ENCODE data around the gene CDK16.

The CDK16 gene

DNA sequence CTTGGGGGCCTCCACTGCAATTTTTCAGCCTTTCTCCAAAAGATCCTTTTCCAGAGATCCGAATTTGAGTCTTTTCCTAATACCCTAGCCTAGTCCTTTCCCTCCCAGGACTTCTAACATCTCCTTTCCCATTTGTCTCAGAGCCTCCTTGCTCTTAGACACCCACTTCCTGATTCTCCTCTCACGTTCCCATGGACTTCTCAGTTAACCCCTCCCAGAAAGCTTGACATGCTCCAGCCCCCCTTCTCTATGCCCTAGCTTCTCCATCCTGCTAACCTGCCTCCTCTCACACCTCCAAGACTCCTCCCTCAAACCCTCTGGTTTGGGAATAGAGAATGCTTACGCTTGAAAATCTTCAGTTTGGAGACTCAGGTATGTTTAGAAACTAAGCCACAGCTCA, 22.4 kb upstream of the CDK16 start:
- Histone ChIP-seq H3K4me1 (ENCODE audit: control insufficient read depth, insufficient read depth, low read length) (peaks cover 2% of the 10 kb centered on the region; the same call in 1 of the 2 replicates), H3K36me3 (ENCODE audit: control insufficient read depth, insufficient read depth, low read length) (peaks cover 29% of the 10 kb centered on the region), H3K27me3 (ENCODE audit: control insufficient read depth, insufficient read depth, low read length) (no peaks in the 10 kb centered on the region), H3K9me3 (ENCODE audit: control insufficient read depth, insufficient read depth, low read length) (no peaks in the 10 kb centered on the region), H3K27ac (ENCODE audit: low read length) (no peak overlapping the region), H3K4me3 (ENCODE audit: low read length) (no peak overlapping the region)
- DNase-seq (ENCODE audit: low read depth, low spot score): no peak
- no CpG with 5 or more reads among the region's 3 CpGs for whole genome bisulfite sequencing (ENCODE audit: insufficient coverage, insufficient read length)

DNA sequence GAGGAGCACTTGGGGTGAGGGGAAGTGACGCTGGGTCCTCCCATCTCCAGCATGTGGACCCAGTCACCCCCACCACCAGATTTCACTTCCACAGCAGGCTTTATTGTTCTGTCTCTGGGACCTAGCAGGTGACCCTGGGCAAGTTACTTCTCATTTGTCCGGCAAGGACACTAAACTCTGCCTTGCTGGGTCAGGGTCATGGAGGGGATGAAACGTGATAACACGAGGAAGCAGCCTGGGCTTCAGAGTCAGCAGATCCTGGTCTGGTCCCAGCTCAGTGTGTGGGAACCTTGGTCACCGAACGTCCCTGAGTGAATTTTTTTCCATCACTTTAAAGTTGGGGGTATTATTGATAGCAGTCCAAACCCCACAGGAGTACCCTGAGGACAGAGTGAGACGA, 21.0 kb upstream of the CDK16 start:
- H3K4me1 ChIP-seq (ENCODE audit: control insufficient read depth, insufficient read depth, low read length): peaks cover 2% of the 10 kb centered on the region; the same call in 1 of the 2 replicates
- no CpG with 5 or more reads among the region's 7 CpGs for WGBS (ENCODE audit: insufficient coverage, insufficient read length)
- H3K4me3 ChIP-seq (ENCODE audit: low read length): no peak overlapping the region
- no peak for DNase-seq (ENCODE audit: low read depth, low spot score)
- no peaks in the 10 kb centered on the region for H3K27me3 ChIP-seq (ENCODE audit: control insufficient read depth, insufficient read depth, low read length)
- H3K36me3 ChIP-seq (ENCODE audit: control insufficient read depth, insufficient read depth, low read length): peaks cover 42% of the 10 kb centered on the region
- no peaks in the 10 kb centered on the region for H3K9me3 ChIP-seq (ENCODE audit: control insufficient read depth, insufficient read depth, low read length)
- H3K27ac ChIP-seq (ENCODE audit: low read length): no peak overlapping the region

DNA sequence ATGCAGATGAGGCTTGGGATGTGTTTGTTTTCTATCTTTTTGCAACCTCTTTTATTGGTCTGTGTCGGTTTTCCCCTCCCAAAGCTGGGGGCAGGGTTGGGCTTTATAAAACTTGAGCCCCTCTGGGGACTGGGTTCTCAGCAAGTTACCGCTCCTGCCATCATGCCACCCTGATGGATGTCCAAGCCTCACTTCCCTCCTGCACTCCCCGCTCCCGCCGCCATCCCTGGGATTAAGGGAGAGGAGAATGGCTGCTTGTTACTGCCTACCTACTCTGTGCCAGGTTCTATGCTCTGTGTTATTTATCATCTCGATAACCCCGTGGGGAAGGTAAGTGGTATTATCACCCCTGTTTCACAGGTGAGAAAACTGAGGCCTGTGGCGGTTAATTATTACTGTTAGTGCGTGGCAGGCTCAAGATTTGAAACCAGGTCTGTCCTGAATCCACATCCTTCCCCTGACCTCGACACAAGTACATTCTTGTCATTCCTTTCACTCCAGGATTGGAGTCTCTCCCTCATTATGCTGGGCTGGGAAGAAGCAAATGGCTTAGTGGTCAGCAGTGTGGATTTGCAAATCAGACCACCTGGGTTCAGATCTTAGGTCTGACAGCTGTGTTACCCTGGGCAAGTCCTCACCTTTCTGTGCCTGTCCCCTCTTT, 20.3 kb upstream of the CDK16 start:
- Histone ChIP-seq H3K27ac (ENCODE audit: low read length) (no peak overlapping the region), H3K4me3 (ENCODE audit: low read length) (no peak overlapping the region), H3K9me3 (ENCODE audit: control insufficient read depth, insufficient read depth, low read length) (no peaks in the 10 kb centered on the region), H3K27me3 (ENCODE audit: control insufficient read depth, insufficient read depth, low read length) (no peaks in the 10 kb centered on the region), H3K36me3 (ENCODE audit: control insufficient read depth, insufficient read depth, low read length) (peaks cover 47% of the 10 kb centered on the region), H3K4me1 (ENCODE audit: control insufficient read depth, insufficient read depth, low read length) (no peaks in the 10 kb centered on the region; the same call in 1 of the 2 replicates)
- no peak for DNase-seq (ENCODE audit: low read depth, low spot score)
- WGBS (ENCODE audit: insufficient coverage, insufficient read length): no CpG with 5 or more reads among the region's 10 CpGs

DNA sequence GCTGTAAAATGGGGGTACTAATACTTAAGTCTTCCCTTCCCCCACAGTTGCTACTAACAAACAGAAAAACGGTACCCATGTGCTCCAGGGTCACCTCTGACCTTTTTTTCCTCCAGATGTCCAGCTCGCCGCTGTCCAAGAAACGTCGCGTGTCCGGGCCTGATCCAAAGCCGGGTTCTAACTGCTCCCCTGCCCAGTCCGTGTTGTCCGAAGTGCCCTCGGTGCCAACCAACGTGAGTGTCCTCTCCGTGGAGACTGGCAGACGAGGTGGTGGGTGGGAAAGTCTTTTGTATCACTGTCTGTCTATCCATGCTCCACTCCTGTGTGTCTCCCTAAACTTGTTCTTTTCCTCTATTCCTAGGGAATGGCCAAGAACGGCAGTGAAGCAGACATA, 19.8 kb upstream of the CDK16 start:
- H3K27ac ChIP-seq (ENCODE audit: low read length): no peak overlapping the region
- DNase-seq (ENCODE audit: low read depth, low spot score): no peak
- no peaks in the 10 kb centered on the region; the same call in 1 of the 2 replicates for H3K4me1 ChIP-seq (ENCODE audit: control insufficient read depth, insufficient read depth, low read length)
- WGBS (ENCODE audit: insufficient coverage, insufficient read length): no CpG with 5 or more reads among the region's 15 CpGs
- no peaks in the 10 kb centered on the region for H3K27me3 ChIP-seq (ENCODE audit: control insufficient read depth, insufficient read depth, low read length)
- H3K4me3 ChIP-seq (ENCODE audit: low read length): no peak overlapping the region
- H3K36me3 ChIP-seq (ENCODE audit: control insufficient read depth, insufficient read depth, low read length): peaks cover 49% of the 10 kb centered on the region
- H3K9me3 ChIP-seq (ENCODE audit: control insufficient read depth, insufficient read depth, low read length): no peaks in the 10 kb centered on the region

DNA sequence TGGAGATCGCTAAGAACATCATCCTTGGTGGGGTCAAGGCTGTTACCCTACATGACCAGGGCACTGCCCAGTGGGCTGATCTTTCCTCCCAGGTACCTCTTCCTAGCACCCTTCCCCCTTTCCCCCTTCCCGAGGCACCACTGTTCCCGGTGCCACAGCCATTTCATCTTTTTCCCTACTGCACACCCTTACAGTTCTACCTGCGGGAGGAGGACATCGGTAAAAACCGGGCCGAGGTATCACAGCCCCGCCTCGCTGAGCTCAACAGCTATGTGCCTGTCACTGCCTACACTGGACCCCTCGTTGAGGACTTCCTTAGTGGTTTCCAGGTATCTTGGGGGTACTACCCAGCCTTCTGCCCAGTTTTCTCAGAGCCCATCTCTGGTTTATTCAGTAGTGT, 19.2 kb upstream of the CDK16 start:
- Histone ChIP-seq H3K27me3 (ENCODE audit: control insufficient read depth, insufficient read depth, low read length) (no peaks in the 10 kb centered on the region), H3K4me3 (ENCODE audit: low read length) (no peak overlapping the region), H3K36me3 (ENCODE audit: control insufficient read depth, insufficient read depth, low read length) (peaks cover 52% of the 10 kb centered on the region), H3K4me1 (ENCODE audit: control insufficient read depth, insufficient read depth, low read length) (no peaks in the 10 kb centered on the region; the same call in 1 of the 2 replicates), H3K27ac (ENCODE audit: low read length) (no peak overlapping the region), H3K9me3 (ENCODE audit: control insufficient read depth, insufficient read depth, low read length) (no peaks in the 10 kb centered on the region)
- no peak for DNase-seq (ENCODE audit: low read depth, low spot score)
- WGBS (ENCODE audit: insufficient coverage, insufficient read length): no CpG with 5 or more reads among the region's 10 CpGs

DNA sequence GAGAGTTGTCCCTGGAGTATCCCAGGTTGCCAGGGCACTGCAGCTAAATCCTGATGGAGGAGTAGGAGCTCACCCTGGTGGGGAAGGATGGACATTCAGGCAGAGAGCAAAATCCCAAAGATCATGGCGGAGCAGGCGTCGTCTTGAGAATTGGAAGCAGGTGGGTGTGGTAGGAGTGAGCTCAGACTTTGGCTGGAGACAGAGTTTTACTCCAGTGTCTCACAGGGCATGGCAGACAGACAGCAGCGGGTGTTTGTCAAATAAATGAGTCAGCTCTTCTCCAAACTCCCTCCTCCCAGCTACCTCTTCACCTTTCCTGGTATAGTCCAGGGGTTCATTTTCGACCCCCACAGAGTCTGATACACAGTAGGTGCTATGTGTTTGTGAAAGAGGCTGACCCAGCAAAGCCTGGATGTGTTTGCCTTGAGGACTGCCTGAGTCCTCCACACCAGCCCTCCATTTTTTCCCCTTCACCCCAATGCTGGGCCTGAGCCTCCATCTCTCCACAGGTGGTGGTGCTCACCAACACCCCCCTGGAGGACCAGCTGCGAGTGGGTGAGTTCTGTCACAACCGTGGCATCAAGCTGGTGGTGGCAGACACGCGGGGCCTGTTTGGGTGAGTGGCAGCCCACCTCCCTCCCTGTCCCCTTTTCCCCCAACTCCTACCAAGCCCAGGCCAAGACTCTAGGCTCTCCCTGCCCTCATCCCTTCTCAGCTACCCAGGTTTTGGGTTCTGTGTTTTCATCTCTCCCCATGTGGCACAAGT, 17.9 kb upstream of the CDK16 start:
- no peaks in the 10 kb centered on the region for H3K27me3 ChIP-seq (ENCODE audit: control insufficient read depth, insufficient read depth, low read length)
- no peak for DNase-seq (ENCODE audit: low read depth, low spot score)
- peaks cover 59% of the 10 kb centered on the region for H3K36me3 ChIP-seq (ENCODE audit: control insufficient read depth, insufficient read depth, low read length)
- H3K9me3 ChIP-seq (ENCODE audit: control insufficient read depth, insufficient read depth, low read length): no peaks in the 10 kb centered on the region
- no peak overlapping the region for H3K4me3 ChIP-seq (ENCODE audit: low read length)
- H3K4me1 ChIP-seq (ENCODE audit: control insufficient read depth, insufficient read depth, low read length): no peaks in the 10 kb centered on the region; the same call in 1 of the 2 replicates
- H3K27ac ChIP-seq (ENCODE audit: low read length): no peak overlapping the region
- no CpG with 5 or more reads among the region's 9 CpGs for WGBS (ENCODE audit: insufficient coverage, insufficient read length)

DNA sequence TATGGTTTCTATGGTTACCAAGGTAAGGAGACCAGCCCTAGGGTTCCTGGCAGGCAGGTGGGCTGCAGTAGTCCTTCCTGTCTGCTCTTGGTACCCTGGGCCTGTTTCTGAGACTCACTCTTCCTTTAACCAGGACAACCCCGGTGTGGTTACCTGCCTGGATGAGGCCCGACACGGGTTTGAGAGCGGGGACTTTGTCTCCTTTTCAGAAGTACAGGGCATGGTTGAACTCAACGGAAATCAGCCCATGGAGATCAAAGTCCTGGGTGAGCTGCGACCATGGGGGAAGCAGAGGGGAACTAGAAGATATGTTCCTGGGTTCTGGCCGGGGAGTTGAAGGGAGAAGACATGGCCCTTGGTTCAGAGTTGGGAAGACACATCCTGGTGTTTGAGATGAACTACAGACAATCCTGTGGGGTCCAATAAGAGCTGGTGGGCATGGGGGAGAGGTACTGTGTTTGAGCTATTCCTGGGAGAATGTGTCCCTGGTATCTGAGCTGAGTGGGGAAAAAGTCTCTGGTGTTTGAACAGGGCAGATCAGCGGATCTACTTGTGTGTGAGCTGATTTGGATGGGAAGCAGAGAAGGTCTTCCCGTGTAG, 17.0 kb upstream of the CDK16 start:
- WGBS (ENCODE audit: insufficient coverage, insufficient read length): no CpG with 5 or more reads among the region's 9 CpGs
- H3K36me3 ChIP-seq (ENCODE audit: control insufficient read depth, insufficient read depth, low read length): peaks cover 65% of the 10 kb centered on the region
- no peaks in the 10 kb centered on the region for H3K27me3 ChIP-seq (ENCODE audit: control insufficient read depth, insufficient read depth, low read length)
- H3K27ac ChIP-seq (ENCODE audit: low read length): no peak overlapping the region
- no peaks in the 10 kb centered on the region for H3K9me3 ChIP-seq (ENCODE audit: control insufficient read depth, insufficient read depth, low read length)
- no peak overlapping the region for H3K4me3 ChIP-seq (ENCODE audit: low read length)
- no peaks in the 10 kb centered on the region; the same call in 1 of the 2 replicates for H3K4me1 ChIP-seq (ENCODE audit: control insufficient read depth, insufficient read depth, low read length)
- no peak for DNase-seq (ENCODE audit: low read depth, low spot score)

DNA sequence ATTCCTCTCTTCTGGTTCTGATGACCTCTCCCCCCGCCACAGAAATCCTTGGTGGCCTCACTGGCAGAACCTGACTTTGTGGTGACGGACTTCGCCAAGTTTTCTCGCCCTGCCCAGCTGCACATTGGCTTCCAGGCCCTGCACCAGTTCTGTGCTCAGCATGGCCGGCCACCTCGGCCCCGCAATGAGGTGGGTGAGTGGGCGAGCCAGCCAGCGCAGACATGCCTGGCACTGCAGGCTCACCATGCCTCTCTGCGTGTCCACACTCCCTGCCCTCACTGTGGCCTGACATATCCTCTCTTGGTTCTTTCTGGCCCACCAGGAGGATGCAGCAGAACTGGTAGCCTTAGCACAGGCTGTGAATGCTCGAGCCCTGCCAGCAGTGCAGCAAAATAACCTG, 16.2 kb upstream of the CDK16 start:
- Histone ChIP-seq H3K27me3 (ENCODE audit: control insufficient read depth, insufficient read depth, low read length) (no peaks in the 10 kb centered on the region), H3K36me3 (ENCODE audit: control insufficient read depth, insufficient read depth, low read length) (peaks cover 66% of the 10 kb centered on the region), H3K9me3 (ENCODE audit: control insufficient read depth, insufficient read depth, low read length) (no peaks in the 10 kb centered on the region), H3K27ac (ENCODE audit: low read length) (no peak overlapping the region), H3K4me1 (ENCODE audit: control insufficient read depth, insufficient read depth, low read length) (no peaks in the 10 kb centered on the region; the same call in 1 of the 2 replicates), H3K4me3 (ENCODE audit: low read length) (no peak overlapping the region)
- no peak for DNase-seq (ENCODE audit: low read depth, low spot score)
- WGBS (ENCODE audit: insufficient coverage, insufficient read length): no CpG with 5 or more reads among the region's 11 CpGs

DNA sequence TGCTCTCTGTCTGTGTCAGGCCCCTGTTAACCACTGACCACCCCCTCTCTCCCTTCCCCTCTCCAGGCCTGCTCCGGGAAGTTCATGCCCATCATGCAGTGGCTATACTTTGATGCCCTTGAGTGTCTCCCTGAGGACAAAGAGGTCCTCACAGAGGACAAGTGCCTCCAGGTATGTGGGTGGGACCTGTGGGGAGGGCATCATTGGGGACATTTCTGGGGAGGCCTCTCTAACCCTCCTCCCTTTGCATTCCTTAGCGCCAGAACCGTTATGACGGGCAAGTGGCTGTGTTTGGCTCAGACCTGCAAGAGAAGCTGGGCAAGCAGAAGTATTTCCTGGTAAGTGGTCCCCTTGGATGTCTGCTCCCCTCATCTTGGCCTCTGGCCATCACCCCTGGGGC, 15.6 kb upstream of the CDK16 start:
- Histone ChIP-seq H3K36me3 (ENCODE audit: control insufficient read depth, insufficient read depth, low read length) (peaks cover 70% of the 10 kb centered on the region), H3K4me1 (ENCODE audit: control insufficient read depth, insufficient read depth, low read length) (no peaks in the 10 kb centered on the region; the same call in 1 of the 2 replicates), H3K27me3 (ENCODE audit: control insufficient read depth, insufficient read depth, low read length) (no peaks in the 10 kb centered on the region), H3K27ac (ENCODE audit: low read length) (no peak overlapping the region), H3K4me3 (ENCODE audit: low read length) (no peak overlapping the region), H3K9me3 (ENCODE audit: control insufficient read depth, insufficient read depth, low read length) (no peaks in the 10 kb centered on the region)
- WGBS (ENCODE audit: insufficient coverage, insufficient read length): no CpG with 5 or more reads among the region's 4 CpGs
- DNase-seq (ENCODE audit: low read depth, low spot score): no peak

DNA sequence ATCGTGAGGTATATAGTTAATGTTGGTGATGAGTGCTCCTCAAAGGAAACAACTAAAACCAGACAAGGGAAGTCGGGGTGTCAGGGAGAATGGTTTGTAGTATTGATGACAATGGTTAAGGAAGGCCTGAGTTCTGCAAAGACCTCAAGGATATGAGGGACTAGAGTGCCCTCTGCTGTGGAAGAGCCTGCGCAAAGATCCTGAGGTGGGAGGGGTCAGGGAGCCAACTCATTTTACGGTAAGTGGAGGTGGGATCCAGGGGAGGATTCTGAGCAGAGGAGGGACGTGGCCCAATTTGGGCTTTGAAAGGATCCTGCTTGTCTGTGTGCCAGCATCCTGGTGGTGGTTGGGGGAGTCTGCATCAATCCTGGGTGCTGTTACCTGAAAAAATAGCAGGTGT, 13.5 kb upstream of the CDK16 start:
- H3K27ac ChIP-seq (ENCODE audit: low read length): no peak overlapping the region
- no peaks in the 10 kb centered on the region for H3K27me3 ChIP-seq (ENCODE audit: control insufficient read depth, insufficient read depth, low read length)
- H3K36me3 ChIP-seq (ENCODE audit: control insufficient read depth, insufficient read depth, low read length): peaks cover 67% of the 10 kb centered on the region
- no CpG with 5 or more reads among the region's 5 CpGs for WGBS (ENCODE audit: insufficient coverage, insufficient read length)
- no peak for DNase-seq (ENCODE audit: low read depth, low spot score)
- H3K4me3 ChIP-seq (ENCODE audit: low read length): no peak overlapping the region
- no peaks in the 10 kb centered on the region for H3K9me3 ChIP-seq (ENCODE audit: control insufficient read depth, insufficient read depth, low read length)
- H3K4me1 ChIP-seq (ENCODE audit: control insufficient read depth, insufficient read depth, low read length): no peaks in the 10 kb centered on the region

Data from iPS DF 6.9 (cell line).